ENCODE data around the gene BICRAL.
"Not testable (repeated sequence)": the region's sequence is repeated elsewhere in the genome, so short reads cannot be mapped to it uniquely, and the experiment has no call there.

The BICRAL gene

DNA sequence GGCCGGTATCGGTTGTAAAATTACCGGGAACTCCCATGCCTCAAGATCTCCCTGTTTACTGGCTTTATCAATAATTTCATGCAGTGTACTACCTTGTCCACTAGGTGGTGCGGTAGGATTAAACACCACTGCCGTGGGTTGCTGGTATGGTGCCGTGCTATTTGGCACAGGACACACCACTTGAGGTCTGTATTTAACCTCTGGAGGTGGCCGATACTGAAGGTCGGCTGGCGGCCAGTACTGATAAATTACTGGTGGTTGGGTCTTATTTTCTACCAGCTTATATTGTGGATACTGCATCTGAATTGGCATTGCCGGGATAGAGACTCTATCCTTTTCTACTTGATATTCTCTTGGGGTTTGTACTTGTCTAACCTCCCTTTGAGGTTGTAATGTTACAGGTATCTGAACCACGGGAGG is 119.7 kb downstream of the BICRAL start:
- DNase-seq, result peak; percentile 56

DNA sequence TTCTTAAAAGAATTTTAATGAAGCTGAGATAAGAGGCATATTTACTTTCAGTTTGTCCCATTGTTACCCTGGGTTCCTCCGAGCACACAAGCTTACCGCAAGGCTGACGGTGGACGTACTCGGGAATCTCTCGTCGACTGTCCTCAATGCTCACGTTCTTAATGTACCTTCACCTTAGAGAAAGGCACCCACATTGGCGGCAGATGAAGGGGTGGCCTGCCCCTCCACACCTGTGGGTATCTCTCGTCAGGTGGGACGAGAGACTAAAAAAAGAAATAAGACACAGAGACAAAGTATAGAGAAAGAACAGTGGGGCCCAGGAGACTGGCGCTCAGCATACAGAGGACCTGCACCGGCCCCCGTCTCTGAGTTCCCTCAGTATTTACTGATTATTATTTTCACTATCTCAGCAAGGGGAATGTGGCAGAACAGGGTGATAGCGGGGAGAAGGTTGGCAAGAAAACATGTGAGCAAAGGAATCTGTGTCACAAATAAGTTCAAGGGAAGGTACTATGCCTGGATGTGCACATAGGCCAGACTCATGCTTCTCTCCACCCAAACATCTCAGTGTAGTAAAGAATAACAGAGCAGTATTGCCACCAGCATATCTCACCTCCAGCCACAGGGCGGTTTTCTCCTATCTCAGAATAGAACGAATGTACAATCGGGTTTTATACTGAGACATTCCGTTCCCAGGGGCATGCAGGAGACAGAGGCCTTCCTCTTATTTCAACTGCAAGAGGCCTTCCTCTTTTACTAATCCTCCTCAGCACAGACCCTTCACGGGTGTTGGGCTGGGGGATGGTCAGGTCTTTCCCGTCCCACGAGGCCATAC is 120.8 kb downstream of the BICRAL start:
- not testable (repeated sequence) for DNase-seq

DNA sequence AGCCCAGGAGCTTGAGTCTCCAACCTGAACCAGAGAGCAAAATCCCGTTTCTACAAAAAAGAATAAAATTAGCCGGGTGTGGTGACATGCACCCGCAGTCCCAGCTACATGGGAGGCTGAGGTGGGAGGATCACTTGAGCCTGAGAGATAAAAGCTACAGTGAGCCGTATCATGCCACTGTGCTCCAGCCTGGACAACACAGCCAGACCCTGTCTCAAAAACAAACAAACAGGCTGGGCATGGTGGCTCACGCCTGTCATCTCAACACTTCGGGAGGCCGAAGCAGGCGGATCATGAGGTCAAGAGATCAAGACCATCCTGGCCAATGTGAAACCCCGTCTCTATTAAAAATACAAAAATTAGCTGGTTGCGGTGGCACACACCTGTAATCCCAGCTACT is 122.6 kb downstream of the BICRAL start:
- no peak for DNase-seq

DNA sequence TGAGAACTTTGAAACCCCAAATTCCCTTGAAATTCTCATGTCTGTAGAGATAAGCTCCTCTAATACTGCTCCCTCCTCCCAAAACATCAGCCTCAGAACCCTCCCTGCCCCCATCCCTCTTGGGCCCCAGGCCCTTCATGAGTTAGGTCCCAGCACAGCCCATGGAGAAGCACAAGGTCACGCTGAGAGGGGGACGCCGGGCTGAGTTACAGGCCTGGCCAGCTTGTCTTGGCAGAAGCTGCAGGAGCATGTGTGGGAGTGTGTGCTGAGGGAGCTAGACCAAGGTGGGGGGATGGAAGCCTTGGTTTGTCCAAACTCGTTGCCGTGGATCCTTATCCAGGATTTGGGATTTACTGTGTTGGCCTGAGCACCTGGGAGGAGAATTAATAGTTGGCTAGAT is 125.5 kb downstream of the BICRAL start:
- DNase-seq, result no peak

DNA sequence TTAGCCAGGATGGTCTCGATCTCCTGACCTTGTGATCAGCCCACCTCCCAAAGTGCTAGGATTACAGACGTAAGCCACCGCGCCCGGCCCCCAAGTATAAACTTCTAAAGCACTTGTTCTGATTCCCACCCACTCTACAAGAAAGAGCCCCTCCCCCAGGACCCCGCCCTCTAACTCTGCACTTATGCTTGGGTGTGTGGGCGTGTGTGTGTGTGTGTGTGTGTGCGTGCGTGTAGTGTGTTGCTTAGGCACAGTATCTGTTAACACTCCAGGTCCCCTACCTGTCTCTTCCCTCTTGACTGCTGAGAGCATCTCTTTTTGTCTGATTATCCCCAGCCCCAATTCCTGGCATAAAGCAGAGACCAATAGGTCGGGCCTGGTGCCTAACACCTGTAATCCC is 128.0 kb downstream of the BICRAL start:
- no peak for DNase-seq

DNA sequence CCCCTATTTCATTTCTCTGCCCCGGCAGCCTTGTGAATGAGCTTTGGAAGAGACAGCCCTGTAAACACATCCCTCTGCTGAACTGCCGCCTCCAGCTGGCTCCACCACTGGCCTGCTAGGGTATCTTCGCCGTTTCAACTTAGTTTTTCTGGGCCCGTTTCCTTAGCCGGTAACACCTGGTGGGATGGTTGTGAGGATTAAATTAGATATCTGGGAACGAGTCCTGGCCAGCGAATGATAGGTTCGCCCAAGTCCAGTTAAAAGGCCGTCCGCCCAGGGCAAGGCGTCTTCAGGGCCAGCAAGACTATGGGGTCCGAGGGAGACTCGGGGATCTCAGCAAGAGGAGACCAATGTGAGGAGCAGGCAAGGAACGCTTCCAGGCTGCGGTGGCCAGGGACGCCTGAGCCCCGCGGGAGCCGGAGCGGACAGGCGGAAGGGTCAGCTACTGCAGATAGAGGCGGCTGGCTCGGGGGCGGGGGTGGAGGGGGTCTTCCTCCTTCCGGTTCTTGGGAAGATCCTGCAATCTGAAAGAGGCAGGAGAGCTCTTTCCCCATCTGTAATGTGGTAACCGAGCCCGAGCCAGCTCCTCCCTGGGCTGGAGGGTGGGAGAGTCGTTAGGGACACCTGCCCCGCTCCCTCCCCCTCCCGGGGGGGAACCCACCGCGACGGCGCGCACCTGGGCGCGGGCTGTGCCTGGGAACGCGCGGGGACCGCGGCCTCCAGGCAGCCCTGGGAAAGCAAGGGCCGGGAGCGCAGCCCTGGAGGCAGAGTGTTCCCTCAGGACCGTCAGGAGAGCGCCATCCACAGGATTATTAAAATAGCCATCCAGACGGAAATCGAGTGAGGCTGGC is 129.5 kb downstream of the BICRAL start:
- no peak for DNase-seq

DNA sequence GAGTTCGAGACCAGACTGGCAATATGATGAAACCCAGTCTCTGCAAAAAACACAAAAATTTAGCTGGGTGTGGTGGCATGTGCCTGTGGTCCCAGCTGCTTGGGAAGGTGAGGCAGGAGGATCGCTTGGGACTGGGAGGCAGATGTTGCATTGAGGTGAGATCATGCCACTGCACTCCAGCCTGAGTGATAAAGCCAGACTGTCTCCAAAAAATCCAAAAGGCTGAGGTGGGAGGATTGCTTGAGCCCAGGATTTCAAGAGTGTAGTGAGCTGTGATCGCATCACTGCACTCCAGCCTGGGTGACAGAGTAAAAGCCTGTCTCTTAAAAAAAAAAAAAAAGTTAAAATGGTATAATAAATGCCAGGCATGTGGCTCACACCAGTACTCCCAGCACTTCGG is 132.7 kb downstream of the BICRAL start:
- no peak for DNase-seq

DNA sequence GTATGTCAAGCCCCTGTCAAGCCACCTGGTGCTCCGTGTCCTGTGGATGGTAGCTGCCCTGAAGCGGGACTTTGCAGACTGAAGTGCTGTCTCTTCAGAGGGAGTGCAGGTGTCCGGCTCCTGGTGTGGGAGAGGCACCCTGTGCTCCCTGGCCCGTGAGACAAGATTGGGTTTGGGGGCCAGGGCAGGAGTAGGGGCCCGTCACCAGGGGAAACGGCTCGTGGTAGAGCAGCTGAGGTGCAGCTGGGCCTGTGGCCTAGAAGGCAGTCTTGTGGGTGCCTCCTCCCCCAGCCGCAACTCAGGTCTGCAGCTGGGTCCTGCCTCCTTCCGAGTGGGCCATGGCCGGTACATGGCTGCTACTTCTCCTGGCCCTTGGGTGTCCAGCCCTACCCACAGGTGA is 133.9 kb downstream of the BICRAL start, which contains the start of gene PTCRA:
PTCRA (plus strand) TSS at position 322 of the 400 bp plus-strand sequence; CDS start at position 339, 17 bp downstream.
- DNase-seq, result no peak

DNA sequence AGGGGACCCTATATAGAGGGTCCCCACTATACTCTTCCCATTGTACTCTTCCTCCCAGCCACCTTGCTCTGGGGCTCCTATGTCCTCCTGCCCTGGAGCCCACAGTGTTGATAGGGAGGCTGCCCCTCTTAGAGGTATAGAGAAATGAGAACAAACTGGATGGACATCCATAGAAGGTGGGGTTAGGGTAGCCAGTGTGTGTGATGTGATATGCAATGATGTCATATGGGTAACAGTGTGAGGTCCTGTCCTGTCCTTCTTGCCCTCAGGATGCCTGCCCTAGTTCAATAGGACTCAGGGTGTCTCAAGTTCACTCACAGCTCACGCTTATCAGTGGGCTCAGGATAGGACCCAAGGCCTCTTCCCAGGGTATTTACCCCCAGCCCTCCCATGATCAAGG is 134.4 kb downstream of the BICRAL start:
- no peak for DNase-seq
